ENCODE results near the gene DHRSX. TPM values are rescaled to one million over a fixed set of nuclear protein-coding genes. Genes with fewer than 3 reads are reported as not detected.
"Not testable (repeated sequence)": the region's sequence is repeated elsewhere in the genome, so short reads cannot be mapped to it uniquely, and the experiment has no call there.

DHRSX gene
- total RNA-seq, 4 donors from 2014 or later, result 19.9 to 36.5 (median 24.2) TPM

DNA sequence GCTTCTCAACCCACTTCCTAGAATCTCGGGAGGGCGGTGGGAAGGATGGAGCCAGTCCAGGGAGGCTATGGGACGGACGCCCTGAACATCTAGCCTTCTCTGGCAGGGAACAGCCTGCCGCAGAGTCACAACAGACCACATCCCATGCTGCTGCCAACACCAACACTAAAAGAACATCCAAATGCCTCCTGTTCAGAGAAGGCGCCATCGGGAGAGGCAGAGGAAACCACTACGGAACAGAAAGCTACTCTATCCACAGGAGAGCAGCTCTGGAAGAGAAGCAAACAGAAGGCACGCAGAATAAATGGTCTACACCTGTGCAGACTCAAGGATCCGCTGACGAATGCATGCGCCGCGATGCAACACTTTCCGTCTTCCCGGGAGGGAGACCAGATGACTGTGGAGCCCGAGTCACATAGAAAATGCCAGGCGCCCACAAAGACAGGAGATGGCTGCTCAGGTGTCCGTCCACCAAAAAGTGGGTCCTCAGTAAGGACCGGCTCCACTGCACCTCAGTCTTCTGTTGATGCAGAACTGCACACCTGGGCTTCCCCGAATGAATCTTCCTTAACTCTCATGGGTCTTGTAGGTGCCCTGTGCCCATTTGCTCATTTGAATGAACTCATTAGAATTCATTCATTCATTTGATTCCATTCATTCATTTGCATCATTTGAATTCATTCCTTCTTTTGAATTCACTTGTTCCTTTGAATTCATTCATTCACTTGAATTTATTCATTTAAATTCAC lies 217.5 kb downstream of the DHRSX start:
- Histone ChIP-seq H3K27ac (no peak overlapping the region), H3K9me3 (no peaks in the 10 kb centered on the region), H3K27me3 (no peaks in the 10 kb centered on the region), H3K4me3 (replicated peaks in 1 of 3) (no peak overlapping the region), H3K36me3 (no peaks in the 10 kb centered on the region), H3K4me1 (no peaks in the 10 kb centered on the region)
- DNase-seq, result no peak
- no peak for TF ChIP-seq POLR2A (IDR thresholded peaks at IDR 0.05)
- TF ChIP-seq, protein P1, sequence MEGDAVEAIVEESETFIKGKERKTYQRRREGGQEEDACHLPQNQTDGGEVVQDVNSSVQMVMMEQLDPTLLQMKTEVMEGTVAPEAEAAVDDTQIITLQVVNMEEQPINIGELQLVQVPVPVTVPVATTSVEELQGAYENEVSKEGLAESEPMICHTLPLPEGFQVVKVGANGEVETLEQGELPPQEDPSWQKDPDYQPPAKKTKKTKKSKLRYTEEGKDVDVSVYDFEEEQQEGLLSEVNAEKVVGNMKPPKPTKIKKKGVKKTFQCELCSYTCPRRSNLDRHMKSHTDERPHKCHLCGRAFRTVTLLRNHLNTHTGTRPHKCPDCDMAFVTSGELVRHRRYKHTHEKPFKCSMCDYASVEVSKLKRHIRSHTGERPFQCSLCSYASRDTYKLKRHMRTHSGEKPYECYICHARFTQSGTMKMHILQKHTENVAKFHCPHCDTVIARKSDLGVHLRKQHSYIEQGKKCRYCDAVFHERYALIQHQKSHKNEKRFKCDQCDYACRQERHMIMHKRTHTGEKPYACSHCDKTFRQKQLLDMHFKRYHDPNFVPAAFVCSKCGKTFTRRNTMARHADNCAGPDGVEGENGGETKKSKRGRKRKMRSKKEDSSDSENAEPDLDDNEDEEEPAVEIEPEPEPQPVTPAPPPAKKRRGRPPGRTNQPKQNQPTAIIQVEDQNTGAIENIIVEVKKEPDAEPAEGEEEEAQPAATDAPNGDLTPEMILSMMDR (IDR thresholded peaks at IDR 0.05), result no peak
- intact Hi-C loops (cut with DNase I), result no loop called here
- WGBS, 2 donors, result 89 to 91% methylated on average over 21 of the region's 21 CpGs

DNA sequence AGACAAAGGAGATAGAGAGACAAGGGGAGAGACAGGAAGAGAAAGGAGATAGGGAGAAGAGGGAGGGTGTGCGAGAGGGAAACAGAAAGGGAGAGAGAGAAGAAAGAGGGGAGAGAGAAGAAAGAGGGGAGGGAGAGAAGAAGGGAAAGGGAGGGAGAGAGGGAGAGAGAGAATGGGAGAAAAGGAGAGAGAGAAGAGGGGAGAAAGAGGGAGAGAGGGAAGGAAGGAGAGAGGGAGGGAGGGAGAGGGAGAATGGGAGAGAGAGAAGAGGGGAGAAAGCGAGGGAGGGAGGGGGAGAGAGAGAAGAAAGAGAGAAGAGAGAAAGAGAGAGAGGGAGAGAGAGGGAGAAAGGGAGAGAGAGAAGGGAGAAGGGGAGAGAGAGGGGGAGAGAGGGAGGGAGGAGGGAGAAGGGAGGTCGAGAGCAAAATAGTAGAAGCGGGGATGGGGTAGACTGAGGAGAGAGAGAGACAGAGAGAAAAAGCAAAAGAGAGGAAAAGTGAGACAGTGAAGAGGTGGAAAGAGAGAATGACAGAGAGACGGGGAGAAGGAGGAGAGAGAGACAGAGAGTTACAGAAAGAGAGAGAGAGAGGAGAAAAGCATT lies 218.2 kb downstream of the DHRSX start:
- no peaks in the 10 kb centered on the region for H3K4me1 ChIP-seq
- no peak overlapping the region for H3K27ac ChIP-seq
- H3K4me3 ChIP-seq (replicated peaks in 1 of 3), result no peak overlapping the region
- intact Hi-C loops (cut with DNase I), result no loop called here
- DNase-seq, result no peak
- no peaks in the 10 kb centered on the region for H3K27me3 ChIP-seq
- H3K9me3 ChIP-seq, result no peaks in the 10 kb centered on the region
- 89% methylated on average over 5 of the region's 5 CpGs for WGBS, 2 donors
- no peaks in the 10 kb centered on the region for H3K36me3 ChIP-seq
- TF ChIP-seq, protein P1 (IDR thresholded peaks at IDR 0.05), result no peak
- TF ChIP-seq POLR2A (IDR thresholded peaks at IDR 0.05), result no peak

DNA sequence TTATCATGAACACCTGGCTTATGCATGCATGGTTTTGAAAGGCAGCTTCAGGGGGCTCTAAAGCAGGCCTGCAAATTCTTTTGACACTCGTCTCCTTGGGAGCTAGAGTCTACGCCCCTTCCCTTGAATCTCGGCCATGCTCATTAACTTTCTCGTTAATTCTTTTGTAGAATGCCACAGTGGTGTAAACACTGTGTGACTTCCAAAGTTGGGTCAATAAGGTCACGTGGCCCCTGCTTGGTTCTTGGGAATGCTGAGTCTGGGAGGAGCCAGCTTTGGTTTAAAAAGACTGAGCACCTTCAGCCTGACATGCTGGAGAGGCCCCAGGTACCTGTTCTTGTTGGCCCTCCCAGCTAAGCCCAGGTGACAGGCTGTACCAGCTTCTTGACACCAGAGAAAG lies 228.4 kb downstream of the DHRSX start:
- no peaks in the 10 kb centered on the region for H3K9me3 ChIP-seq
- no peak overlapping the region for H3K27ac ChIP-seq
- intact Hi-C loops (cut with DNase I), result no loop called here
- no peak overlapping the region for H3K4me3 ChIP-seq (replicated peaks in 1 of 3)
- no peaks in the 10 kb centered on the region for H3K36me3 ChIP-seq
- 62 to 64% methylated on average over 5 of the region's 5 CpGs for WGBS, 2 donors
- no peaks in the 10 kb centered on the region for H3K4me1 ChIP-seq
- no peak for TF ChIP-seq POLR2A (IDR thresholded peaks at IDR 0.05)
- H3K27me3 ChIP-seq, result no peaks in the 10 kb centered on the region
- no peak for DNase-seq

DNA sequence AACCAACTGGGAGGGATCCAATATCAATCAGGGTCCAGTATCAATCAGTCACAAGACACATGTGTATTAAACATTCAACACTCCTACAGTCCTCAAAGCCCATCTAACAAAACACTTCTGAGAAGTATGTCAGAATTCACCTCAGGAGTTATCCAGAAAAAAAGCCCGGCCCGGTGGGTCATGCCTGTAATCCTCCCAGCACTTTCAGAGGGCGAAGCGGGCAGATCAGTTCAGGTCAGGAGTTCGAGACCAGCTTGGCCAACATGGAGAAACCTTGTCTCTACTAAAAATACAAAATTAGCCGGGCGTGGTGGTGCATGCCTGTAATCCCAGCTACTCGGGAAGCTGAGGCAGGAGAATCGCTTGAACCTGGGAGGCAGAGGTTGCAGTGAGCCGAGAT lies 229.2 kb downstream of the DHRSX start:
- H3K27ac ChIP-seq; H3K27me3 ChIP-seq; H3K4me1 ChIP-seq; DNase-seq; H3K36me3 ChIP-seq; intact Hi-C loops (cut with DNase I); H3K4me3 ChIP-seq (replicated peaks in 1 of 3); H3K9me3 ChIP-seq: not testable (repeated sequence)
- 92 to 93% methylated on average over 10 of the region's 10 CpGs for WGBS, 2 donors

DNA sequence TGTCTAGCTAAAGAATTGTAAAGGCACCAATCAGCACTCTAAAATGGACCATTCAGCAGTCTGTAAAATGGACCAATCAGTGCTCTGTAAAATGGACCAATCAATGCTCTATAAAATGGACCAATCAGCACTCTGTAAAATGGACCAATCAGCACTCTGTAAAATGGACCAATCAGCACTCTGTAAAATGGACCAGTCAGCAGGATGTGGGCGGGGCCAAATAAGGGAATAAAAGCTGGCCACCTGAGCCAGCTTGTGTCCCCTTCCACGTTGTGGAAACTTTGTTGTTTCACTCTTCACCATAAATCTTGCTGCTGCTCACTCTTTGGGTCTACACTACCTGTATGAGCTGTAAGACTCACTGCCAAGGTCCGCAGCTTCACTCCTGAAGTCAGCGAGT lies 230.0 kb downstream of the DHRSX start:
- H3K9me3 ChIP-seq; intact Hi-C loops (cut with DNase I); H3K4me3 ChIP-seq (replicated peaks in 1 of 3); DNase-seq; H3K36me3 ChIP-seq; H3K27me3 ChIP-seq; H3K27ac ChIP-seq; H3K4me1 ChIP-seq: not testable (repeated sequence)
- 94 to 99% methylated on average over 4 of the region's 4 CpGs for WGBS, 2 donors

DNA sequence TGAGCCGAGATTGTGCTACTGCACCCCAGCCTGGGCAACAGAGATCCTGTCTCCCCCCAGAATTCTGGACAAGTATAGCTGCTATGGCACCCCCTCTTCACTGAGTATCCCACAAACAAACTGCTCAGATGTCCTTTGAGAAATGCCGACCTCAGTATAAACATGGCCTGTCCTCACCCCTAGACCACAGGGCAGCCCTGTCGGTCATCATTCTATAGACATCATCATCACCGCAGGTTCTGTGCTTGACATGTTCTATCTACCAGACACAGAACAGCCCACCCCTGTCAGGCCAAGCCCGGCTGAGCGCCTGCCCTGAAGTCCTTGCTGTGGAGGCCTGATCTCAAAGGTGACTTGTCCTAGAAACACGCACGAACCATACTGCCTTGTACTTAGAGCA lies 232.9 kb downstream of the DHRSX start:
- intact Hi-C loops (cut with DNase I), result no loop called here
- Histone ChIP-seq H3K4me1 (peaks cover under 1 to 3% of the 10 kb centered on the region in 2 donors), H3K27ac (no peak overlapping the region), H3K9me3 (no peaks in the 10 kb centered on the region), H3K27me3 (no peaks in the 10 kb centered on the region), H3K36me3 (peaks cover 0 to 4% of the 10 kb centered on the region in 2 donors), H3K4me3 (replicated peaks in 1 of 3) (no peak overlapping the region)
- 91 to 95% methylated on average over 8 of the region's 8 CpGs for WGBS, 2 donors
- TF ChIP-seq, protein P1 (IDR thresholded peaks at IDR 0.05), result no peak
- no peak for TF ChIP-seq POLR2A (IDR thresholded peaks at IDR 0.05)
- no peak for DNase-seq

All from thyroid gland (tissue), 4 donors.